Measurements from ENCODE around the gene PLP1. TPM values are rescaled to one million over a fixed set of nuclear protein-coding genes. Genes with fewer than 3 reads are reported as not detected.
"Not testable (repeated sequence)": the region's sequence is repeated elsewhere in the genome, so short reads cannot be mapped to it uniquely, and the experiment has no call there.

The PLP1 gene
- total RNA-seq, 1 experiment from 2014 or later, result not detected

DNA sequence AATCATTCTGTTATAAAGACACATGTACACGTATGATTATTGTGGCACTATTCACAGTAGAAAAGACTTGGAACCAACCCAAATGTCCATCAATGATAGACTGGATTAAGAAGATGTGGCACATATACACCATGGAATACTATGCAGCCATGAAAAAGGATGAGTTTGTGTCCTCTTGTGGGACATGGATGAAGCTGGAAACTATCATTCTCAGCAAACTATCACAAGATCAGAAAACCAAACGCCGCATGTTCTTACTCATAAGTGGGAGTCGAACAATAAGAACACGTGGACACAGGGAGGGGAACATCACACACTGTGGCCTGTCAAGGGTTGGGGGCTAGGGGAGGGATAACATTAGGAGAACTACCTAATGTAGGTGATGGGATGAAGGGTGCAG is 40.5 kb downstream of the PLP1 start:
- in situ Hi-C loops (cut with HindIII; ENCODE audit: low pct_unique_long_range_greater_than_20kb, low sequenced_read_pairs); DNase-seq (ENCODE audit: low read depth): not testable (repeated sequence)

DNA sequence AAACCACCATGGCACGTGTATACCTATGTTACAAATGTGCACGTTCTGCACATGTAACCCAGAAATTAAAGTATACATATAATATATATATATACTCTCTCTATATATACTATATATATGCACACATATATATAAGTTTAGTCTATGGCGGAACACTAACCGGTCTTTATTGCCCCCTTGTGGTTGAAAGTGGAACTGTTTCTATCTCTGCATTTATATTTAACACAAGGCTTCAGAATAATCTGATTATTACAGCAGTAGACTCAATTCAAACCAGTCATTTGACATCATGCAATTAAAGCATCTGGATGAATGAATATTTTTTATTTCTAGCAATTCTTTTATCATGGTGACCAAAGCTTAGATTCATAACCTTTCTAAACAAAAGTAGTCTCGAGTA is 40.9 kb downstream of the PLP1 start:
- in situ Hi-C loops (cut with HindIII; ENCODE audit: low pct_unique_long_range_greater_than_20kb, low sequenced_read_pairs), result no loop called here

DNA sequence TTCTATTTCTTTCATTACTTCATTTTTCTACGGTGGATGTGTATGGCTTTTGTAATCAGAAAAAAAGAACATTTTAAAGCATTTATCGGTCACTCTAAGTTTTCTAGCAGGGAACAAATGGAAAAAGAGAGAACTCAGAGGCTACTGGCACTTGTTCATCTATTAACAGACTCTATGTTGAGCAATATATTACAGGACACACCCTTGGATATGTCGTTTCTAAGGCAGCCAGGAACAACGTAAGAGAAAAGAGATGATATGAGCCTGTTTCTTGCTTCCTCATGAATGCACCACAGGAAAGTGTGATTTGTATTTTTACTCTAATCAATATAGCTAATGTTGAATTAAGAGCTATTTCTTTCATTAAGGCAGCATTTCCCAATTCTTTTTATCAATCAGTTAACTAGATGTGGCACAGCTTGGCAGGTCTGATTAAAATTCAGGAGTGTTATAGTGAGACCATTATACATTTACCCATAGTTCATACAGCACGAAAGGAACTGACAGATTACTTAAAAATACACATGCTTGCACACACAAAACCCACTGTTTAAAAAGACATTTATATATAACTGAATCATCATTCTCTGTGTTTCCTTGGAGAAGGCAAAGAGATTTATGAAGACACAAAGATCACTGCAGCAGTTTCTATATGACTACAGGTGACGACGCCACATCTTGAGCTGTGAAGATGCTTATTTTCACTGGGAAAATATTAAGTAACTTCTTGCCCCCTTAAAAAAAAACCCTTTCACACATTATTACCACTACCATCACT is 42.4 kb downstream of the PLP1 start:
- DNase-seq (ENCODE audit: low read depth), result no peak
- in situ Hi-C loops (cut with HindIII; ENCODE audit: low pct_unique_long_range_greater_than_20kb, low sequenced_read_pairs), result no loop called here

More for the DNA sequence above, 40.9 kb downstream of the PLP1 start:
- DNase-seq (ENCODE audit: low read depth), result no peak

DNA sequence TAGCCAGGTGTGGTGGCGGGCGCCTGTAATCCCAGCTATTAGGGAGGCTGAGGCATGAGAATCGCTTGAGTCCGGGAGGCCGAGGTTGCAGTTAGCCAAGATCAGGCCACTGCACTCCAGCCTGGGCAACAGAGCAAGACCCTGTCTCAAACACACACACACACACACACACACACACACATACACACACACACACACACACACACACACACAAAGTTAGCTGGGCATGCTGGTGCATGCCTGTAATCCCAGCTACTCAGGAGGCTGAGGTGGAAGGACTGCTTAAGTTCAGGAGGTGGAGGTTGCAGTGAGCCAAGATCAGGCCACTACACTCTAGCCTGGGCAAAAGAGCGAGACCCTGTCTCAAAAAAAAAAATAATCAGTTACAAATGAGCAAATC is 44.2 kb downstream of the PLP1 start:
- in situ Hi-C loops (cut with HindIII; ENCODE audit: low pct_unique_long_range_greater_than_20kb, low sequenced_read_pairs); DNase-seq (ENCODE audit: low read depth): not testable (repeated sequence)

- in situ Hi-C loops (cut with HindIII; ENCODE audit: low pct_unique_long_range_greater_than_20kb, low sequenced_read_pairs), result no loop called here
These were observed 47.0 kb downstream of the PLP1 start for GRCh38 chrX:103823591-103823990.

DNA sequence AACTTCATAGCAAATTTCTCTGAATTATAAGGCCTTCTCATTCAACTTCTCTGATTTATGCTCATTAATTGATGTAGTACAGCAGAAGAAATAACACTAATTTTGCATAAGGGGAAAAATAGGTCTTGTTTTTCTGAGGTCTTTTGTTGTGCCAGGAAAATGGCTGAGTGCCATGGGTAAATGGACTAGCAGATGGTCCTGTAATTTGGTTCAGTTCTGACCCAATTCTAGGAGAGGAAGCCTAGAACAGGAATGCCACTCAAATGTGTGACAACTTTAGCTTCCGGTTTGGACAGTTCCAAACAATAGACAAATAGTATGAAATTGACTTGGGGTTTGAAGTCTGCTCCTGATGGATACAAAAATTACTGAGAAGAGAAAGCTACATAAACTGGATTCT is 49.2 kb downstream of the PLP1 start:
- DNase-seq (ENCODE audit: low read depth), result no peak
- in situ Hi-C loops (cut with HindIII; ENCODE audit: low pct_unique_long_range_greater_than_20kb, low sequenced_read_pairs), result no loop called here

More at GRCh38 chrX:103823591-103823990, 47.0 kb downstream of the PLP1 start:
- DNase-seq (ENCODE audit: low read depth), result no peak

DNA sequence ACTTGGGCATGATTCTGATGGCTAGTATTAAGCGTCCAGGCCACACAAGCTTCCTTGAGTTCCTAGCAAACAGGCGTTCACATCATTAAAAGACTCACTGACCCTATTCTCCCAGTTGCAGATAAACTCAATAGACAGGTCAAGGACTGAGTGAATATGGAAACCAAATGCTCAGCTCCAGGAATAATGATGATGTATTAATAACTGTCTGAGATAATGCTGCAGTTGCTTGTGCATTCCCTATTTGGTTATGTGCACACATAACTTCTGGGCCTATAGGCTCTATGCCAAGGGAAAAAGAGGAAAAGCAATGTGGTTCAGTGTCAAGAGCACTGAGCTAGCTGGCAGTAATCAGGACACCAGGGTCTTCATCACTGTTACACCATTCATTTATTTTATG is 51.9 kb downstream of the PLP1 start:
- in situ Hi-C loops (cut with HindIII; ENCODE audit: low pct_unique_long_range_greater_than_20kb, low sequenced_read_pairs), result no loop called here
- no peak for DNase-seq (ENCODE audit: low read depth)

DNA sequence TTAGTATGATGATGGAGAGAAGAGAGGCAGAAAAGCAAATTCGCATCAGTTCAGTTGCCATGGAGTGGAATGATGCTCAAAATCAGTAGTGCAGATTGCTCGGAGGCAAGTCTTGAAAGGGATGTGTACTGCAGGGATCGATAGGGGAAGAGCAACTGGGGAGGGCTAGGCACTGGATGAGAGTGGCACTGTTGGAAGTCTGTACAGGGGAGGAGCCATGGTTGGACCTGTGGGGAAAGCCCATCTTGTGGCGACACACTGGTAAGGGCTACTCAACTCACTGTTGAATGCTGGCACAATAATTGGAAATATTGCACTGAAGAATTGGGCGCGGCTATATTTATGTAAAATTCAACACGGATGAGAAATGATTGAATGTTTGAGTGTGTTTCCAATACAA is 54.2 kb downstream of the PLP1 start:
- no peak for DNase-seq (ENCODE audit: low read depth)
- in situ Hi-C loops (cut with HindIII; ENCODE audit: low pct_unique_long_range_greater_than_20kb, low sequenced_read_pairs), result no loop called here

- no peak for DNase-seq (ENCODE audit: low read depth)
- in situ Hi-C loops (cut with HindIII; ENCODE audit: low pct_unique_long_range_greater_than_20kb, low sequenced_read_pairs), result no loop called here
These were observed 54.7 kb downstream of the PLP1 start for GRCh38 chrX:103831342-103831802.

DNA sequence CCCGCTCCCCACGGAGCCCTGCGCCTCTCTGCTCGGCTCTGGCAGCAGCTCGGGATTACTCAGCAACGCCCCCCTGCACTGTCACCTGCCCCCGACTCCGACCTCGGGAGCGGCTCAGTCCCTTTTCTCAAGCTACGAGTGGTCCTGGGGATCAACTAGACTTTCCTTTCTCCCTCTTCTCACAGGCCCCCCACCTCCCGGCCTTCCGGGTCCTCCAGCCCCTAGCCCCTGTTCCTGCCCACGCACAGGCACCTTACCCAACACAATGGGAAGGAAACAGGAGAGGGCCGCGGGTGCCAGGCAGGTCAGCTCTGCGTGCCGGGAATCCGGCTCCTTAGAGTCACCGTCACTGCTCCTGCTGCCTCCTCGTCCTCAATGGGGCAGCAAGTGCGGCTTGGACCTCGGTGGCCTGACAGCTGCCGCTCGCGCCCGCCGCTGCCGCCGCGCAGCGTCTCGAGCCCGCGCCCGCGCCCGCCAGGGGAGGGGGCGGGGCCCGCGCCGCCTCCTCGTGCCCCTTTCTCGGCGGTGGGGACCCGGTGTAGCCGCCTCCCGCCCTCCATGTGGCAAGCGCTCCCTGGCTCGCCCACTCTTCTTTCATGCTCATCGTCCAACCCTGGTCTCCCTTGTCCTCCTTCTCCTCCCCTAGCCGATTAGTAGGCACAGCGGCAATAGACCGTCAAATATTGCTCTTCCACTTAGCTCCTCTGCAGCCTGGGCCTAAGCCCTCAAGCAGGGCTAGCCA is 55.3 kb downstream of the PLP1 start, which contains the start of gene RAB9B:
Gene RAB9B, minus strand, starts transcription at position 455 of the 742 bp plus-strand sequence. CDS start 6,473 bp downstream, outside the sequence.
- in situ Hi-C loops (cut with HindIII; ENCODE audit: low pct_unique_long_range_greater_than_20kb, low sequenced_read_pairs), result no loop called here

DNA sequence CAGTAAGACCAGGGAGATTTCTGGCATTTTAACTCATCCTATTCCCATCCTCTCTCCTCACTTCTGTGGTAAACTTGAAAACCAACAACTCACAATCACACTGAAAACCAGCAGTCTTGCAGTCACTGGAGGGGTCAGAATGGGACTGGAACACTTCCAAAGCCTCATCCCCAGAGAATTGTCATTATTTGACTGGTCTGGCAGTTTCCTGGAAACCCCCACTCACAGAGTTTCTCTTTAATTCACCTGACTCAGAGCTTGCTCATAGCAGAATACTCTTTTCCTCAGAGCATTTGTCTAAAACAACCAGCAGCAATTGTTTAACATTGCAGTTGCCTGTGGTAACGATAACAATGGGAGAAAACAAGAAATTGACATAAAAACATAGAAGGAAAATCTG is 62.8 kb downstream of the PLP1 start:
- in situ Hi-C loops (cut with HindIII; ENCODE audit: low pct_unique_long_range_greater_than_20kb, low sequenced_read_pairs), result no loop called here
- DNase-seq (ENCODE audit: low read depth), result no peak

More for the DNA sequence above, 55.3 kb downstream of the PLP1 start, which contains the start of gene RAB9B:
- DNase-seq (ENCODE audit: low read depth), result peak; percentile 51

Other genes starting within 250 kb of the PLP1 start
- 16.6 and 25.7 TPM in 2 replicates for gene TCEAL4, start 191.3 kb upstream of the PLP1 start, total RNA-seq (2014; rRNA removed; shearing (Covaris generic); ENCODE audit: low replicate concordance)
- not detected in 2 replicates for gene TCEAL3, start 168.9 kb upstream of the PLP1 start, total RNA-seq (2014; rRNA removed; shearing (Covaris generic); ENCODE audit: low replicate concordance)
- 18.4 and 18.9 TPM in 2 replicates for gene TCEAL1, start 147.9 kb upstream of the PLP1 start, total RNA-seq (2014; rRNA removed; shearing (Covaris generic); ENCODE audit: low replicate concordance)
- gene MORF4L2, start 90.1 kb upstream of the PLP1 start, total RNA-seq (2014; rRNA removed; shearing (Covaris generic); ENCODE audit: low replicate concordance), result 831 and 930 TPM in 2 replicates
- gene TMEM31, start 65.9 kb upstream of the PLP1 start, total RNA-seq (2014; rRNA removed; shearing (Covaris generic); ENCODE audit: low replicate concordance), result not detected in 2 replicates
- 2.7 TPM in 1 of 2 replicates, not detected in the other for gene RAB9B, start 55.4 kb downstream of the PLP1 start, total RNA-seq (2014; rRNA removed; shearing (Covaris generic); ENCODE audit: low replicate concordance)
- 18.6 and 20.1 TPM in 2 replicates for gene TMSB15B, start 185.8 kb downstream of the PLP1 start, total RNA-seq (2014; rRNA removed; shearing (Covaris generic); ENCODE audit: low replicate concordance)
- gene H2BW1, start 236.9 kb downstream of the PLP1 start, total RNA-seq (2014; rRNA removed; shearing (Covaris generic); ENCODE audit: low replicate concordance), result not detected in 2 replicates